Caco-2 (cell line): ENCODE measurements around the gene PRKACA. TPM values are rescaled to one million over a fixed set of nuclear protein-coding genes. Genes with fewer than 3 reads are reported as not detected.

ENCODE experiments used
- BruUV-seq: library from RNA; stranded (reverse); fragments of 400-500 nt; replicated peaks from 2 replicates; lab custom pipeline; 2021; lab: Mats Ljungman, UMichigan
- CTCF ChIA-PET: fragments of 300-600 bp; sonication (Branson Sonifier 250); formaldehyde crosslinking; loops from one replicate; lab custom pipeline; 2022; ENCODE audit warnings: antibody characterized with exemption; lab: Charles Lee
- POLR2A ChIA-PET: fragments of 300-600 bp; sonication (Branson Sonifier 250); formaldehyde crosslinking; loops from one replicate; lab custom pipeline; 2022; ENCODE audit warnings: antibody characterized with exemption; lab: Charles Lee
- DNase-seq, 2 experiments: peaks; one replicate each; pipeline versions ENCODE4 v3.0.0 to v3.0.0-alpha.2; 2020 to 2022
- H3K27me3 ChIP-seq: replicated peaks from 2 replicates; pipeline ENCODE4 v1.6.0; 2011; ENCODE audit warnings: low read length; ENCODE audit not compliant: control insufficient read depth, insufficient read depth
- H3K36me3 ChIP-seq: 2 replicates; pipeline ENCODE4 v1.5.1; 2011; ENCODE audit warnings: low read length; ENCODE audit not compliant: control insufficient read depth, insufficient read depth
- H3K4me1 ChIP-seq: fragments of 250-450 bp; sonication (Bioruptor Pico); 2 replicates; pipeline ENCODE4 v1.5.1; 2020; ENCODE audit warnings: mild to moderate bottlenecking
- H3K4me3 ChIP-seq: 2 replicates; pipeline ENCODE4 v1.5.1; 2011; ENCODE audit warnings: low read depth, mild to moderate bottlenecking, control low read depth, low read length
- H3K9me3 ChIP-seq: fragments of 250-450 bp; sonication (Bioruptor Pico); 2 replicates; pipeline ENCODE4 v1.5.1; 2020; ENCODE audit warnings: mild to moderate bottlenecking, moderate library complexity
- H3K27ac Mint-ChIP-seq: one replicate; pipeline ENCODE4 v1.8.0; 2022; ENCODE audit warnings: mixed read lengths; ENCODE audit not compliant: unreplicated experiment
- H3K27me3 Mint-ChIP-seq: one replicate; pipeline ENCODE4 v1.8.0; 2022; ENCODE audit warnings: mixed read lengths; ENCODE audit not compliant: insufficient read depth, unreplicated experiment
- H3K36me3 Mint-ChIP-seq: one replicate; pipeline ENCODE4 v1.8.0; 2022; ENCODE audit warnings: mild to moderate bottlenecking, mixed read lengths; ENCODE audit not compliant: insufficient read depth, unreplicated experiment
- H3K4me1 Mint-ChIP-seq: one replicate; pipeline ENCODE4 v1.8.0; 2022; ENCODE audit warnings: low read depth, mixed read lengths; ENCODE audit not compliant: unreplicated experiment
- H3K4me3 Mint-ChIP-seq: one replicate; pipeline ENCODE4 v1.8.0; 2022; ENCODE audit warnings: mild to moderate bottlenecking, moderate library complexity, mixed read lengths; ENCODE audit not compliant: unreplicated experiment
- H3K9me3 Mint-ChIP-seq: one replicate; pipeline ENCODE4 v1.8.0; 2022; ENCODE audit warnings: mixed read lengths; ENCODE audit not compliant: unreplicated experiment
- intact Hi-C: fragments of 100-400 bp; cut with micrococcal nuclease; formaldehyde crosslinking; loops from one replicate; pipeline ENCODE4 v1.10.0; 2022; ENCODE audit not compliant: unreplicated experiment
- total RNA-seq: library from RNA; stranded (reverse); gene quantifications from 2 replicates; pipeline ENCODE4 v1.2.3, GENCODE V29; 2022
- TF ChIP-seq, protein P1 (sequence below), 2 experiments: fragments of 200-600 bp in 1 of 2; IDR thresholded peaks; 1 replicate in 1 of 2; 2 replicates in 1 of 2; pipeline versions ENCODE4 v1.5.1 to v1.8.0; 2011 to 2022; ENCODE audit warnings: antibody characterized with exemption in 1 of 2, control low read depth in 1 of 2, inconsistent platforms in 1 of 2, low read depth in 1 of 2, low read length in 1 of 2, mild to moderate bottlenecking in 1 of 2, moderate library complexity in 1 of 2; ENCODE audit not compliant: insufficient read depth in 1 of 2, severe bottlenecking in 1 of 2, unreplicated experiment in 1 of 2

Gene PRKACA
- total RNA-seq, 1 experiment from 2014 or later: 51.9 TPM

DNA sequence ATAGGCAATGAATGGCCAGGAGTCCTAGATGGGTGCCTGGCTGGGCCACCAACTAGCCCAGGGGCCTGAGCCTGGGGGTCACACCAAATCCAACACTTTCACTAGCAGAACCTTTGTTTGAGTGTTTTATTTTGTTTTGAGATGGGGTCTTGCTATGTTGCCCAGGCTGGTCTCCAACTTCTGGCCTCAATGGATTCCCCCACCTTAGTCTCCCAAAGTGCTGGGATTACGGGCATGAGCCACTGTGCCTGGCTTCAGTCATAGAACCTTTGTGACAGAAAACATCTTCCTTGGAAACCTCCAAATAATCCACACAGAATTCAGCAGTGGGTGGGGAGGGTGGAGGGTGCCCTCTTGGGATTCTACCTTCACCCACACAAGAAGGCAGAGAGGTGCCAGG lies 6.1 kb downstream of the PRKACA start:
- H3K9me3 Mint-ChIP-seq: no peaks in the 10 kb centered on the region
- no peaks in the 10 kb centered on the region for H3K4me1 ChIP-seq

DNA sequence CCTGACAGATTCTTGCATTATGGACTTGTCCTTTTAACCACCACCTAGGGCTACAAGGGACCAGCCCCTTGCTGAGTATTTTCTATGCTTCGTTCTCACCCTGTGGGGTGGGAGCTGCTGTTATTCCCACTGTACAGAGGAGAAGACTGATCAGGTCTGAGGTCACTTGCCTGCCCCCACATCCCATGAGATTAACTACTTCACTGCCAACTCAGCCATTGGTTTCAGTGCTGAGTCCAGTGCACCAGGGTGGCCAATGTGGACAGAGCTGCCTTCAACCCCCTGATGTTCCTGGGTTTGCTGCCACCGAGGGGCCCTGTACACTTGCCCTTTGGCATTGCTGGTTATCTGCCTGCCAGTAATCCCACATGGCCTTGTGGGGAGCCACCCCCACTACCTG lies 6.9 kb downstream of the PRKACA start:
- Histone ChIP-seq H3K4me3 (no peak overlapping the region), H3K27me3 (no peaks in the 10 kb centered on the region), H3K4me1 (no peaks in the 10 kb centered on the region), H3K36me3 (no peaks in the 10 kb centered on the region), H3K9me3 (no peaks in the 10 kb centered on the region)
- no peak for DNase-seq
- no peaks in the 10 kb centered on the region for H3K36me3 Mint-ChIP-seq
- POLR2A ChIA-PET: interaction anchor here (0.6 kb wide), 1 partner anchor 30 kb away, joined by 4 read pairs; no protein-coding TSS in a partner anchor
- TF ChIP-seq, protein P1, sequence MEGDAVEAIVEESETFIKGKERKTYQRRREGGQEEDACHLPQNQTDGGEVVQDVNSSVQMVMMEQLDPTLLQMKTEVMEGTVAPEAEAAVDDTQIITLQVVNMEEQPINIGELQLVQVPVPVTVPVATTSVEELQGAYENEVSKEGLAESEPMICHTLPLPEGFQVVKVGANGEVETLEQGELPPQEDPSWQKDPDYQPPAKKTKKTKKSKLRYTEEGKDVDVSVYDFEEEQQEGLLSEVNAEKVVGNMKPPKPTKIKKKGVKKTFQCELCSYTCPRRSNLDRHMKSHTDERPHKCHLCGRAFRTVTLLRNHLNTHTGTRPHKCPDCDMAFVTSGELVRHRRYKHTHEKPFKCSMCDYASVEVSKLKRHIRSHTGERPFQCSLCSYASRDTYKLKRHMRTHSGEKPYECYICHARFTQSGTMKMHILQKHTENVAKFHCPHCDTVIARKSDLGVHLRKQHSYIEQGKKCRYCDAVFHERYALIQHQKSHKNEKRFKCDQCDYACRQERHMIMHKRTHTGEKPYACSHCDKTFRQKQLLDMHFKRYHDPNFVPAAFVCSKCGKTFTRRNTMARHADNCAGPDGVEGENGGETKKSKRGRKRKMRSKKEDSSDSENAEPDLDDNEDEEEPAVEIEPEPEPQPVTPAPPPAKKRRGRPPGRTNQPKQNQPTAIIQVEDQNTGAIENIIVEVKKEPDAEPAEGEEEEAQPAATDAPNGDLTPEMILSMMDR (IDR thresholded peaks at IDR 0.05; ENCODE audit: insufficient read depth in 1 of 2, low read depth in 1 of 2, low read length in 1 of 2, severe bottlenecking in 1 of 2, unreplicated experiment in 1 of 2): no peak
- intact Hi-C loops: no loop called here
- no TSS peak for BruUV-seq
- CTCF ChIA-PET: no interaction called here
- no peaks in the 10 kb centered on the region for H3K9me3 Mint-ChIP-seq
- H3K4me3 Mint-ChIP-seq: no peak overlapping the region
- no peaks in the 10 kb centered on the region for H3K27me3 Mint-ChIP-seq
- H3K4me1 Mint-ChIP-seq: no peaks in the 10 kb centered on the region
- no peak overlapping the region for H3K27ac Mint-ChIP-seq

More for the DNA sequence above, 6.1 kb downstream of the PRKACA start:
- ChIA-PET POLR2A (interaction anchor here (0.6 kb wide), 2 partner anchors 31 kb away, joined by 4 to 5 read pairs; no protein-coding TSS in a partner anchor), CTCF (no interaction called here)
- TF ChIP-seq, protein P1 (IDR thresholded peaks at IDR 0.05; ENCODE audit: insufficient read depth in 1 of 2, low read depth in 1 of 2, low read length in 1 of 2, severe bottlenecking in 1 of 2, unreplicated experiment in 1 of 2): no peak
- Mint-ChIP-seq H3K27ac (no peak overlapping the region), H3K36me3 (no peaks in the 10 kb centered on the region), H3K4me3 (no peak overlapping the region), H3K27me3 (no peaks in the 10 kb centered on the region), H3K4me1 (no peaks in the 10 kb centered on the region)
- DNase-seq: no peak
- no TSS peak for BruUV-seq
- no peaks in the 10 kb centered on the region for H3K36me3 ChIP-seq
- H3K27me3 ChIP-seq: no peaks in the 10 kb centered on the region
- intact Hi-C loops: no loop called here
- no peaks in the 10 kb centered on the region for H3K9me3 ChIP-seq
- no peak overlapping the region for H3K4me3 ChIP-seq

DNA sequence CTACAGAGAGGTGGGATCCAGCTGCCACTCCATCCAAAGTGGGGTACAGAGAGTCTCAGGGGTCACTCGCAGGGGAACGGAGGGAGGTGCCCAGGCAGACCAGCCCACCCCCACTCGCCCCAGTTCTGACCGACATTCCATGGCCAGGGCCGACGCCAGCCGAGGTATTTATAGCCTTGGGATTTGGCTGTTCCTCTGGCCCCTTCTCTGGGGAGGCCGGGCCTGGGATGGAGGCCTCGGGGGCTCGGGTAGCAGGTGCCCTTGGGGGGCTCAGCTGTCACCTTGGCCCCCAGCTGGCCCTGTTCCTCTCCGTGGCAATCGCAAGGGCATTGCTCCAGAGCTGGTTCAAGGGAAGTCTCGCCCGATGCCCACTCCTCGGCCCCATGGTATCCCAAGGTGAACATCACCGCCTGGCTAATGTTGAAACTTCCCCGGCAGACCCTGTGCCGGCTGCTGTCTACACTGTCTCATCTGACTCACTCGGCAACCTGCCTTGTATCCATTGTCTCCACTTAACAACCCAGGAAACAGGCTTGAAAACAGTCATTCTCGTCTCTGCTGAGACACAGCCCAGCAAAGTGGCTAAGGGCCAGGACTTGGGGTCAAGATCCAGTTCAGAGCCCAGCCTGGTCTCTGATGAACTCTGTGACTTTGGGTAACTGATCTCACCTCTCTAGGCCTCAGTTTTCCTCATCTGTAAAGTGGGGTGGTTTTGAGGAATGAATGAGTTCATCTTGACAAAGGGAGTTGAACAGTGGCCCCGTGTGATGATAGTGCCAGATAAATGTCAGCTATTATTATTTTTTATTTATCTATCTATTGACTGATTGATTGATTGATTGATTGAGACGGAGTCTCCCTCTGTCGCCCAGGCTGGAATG lies 9.7 kb downstream of the PRKACA start:
- H3K27ac Mint-ChIP-seq: no peak overlapping the region
- DNase-seq: no peak

More for the DNA sequence above, 9.7 kb downstream of the PRKACA start:
- no peaks in the 10 kb centered on the region for H3K4me1 Mint-ChIP-seq
- no peaks in the 10 kb centered on the region for H3K27me3 ChIP-seq
- no TSS peak for BruUV-seq
- intact Hi-C loops: no loop called here
- H3K4me3 Mint-ChIP-seq: no peak overlapping the region
- ChIA-PET CTCF (no interaction called here), POLR2A (no interaction called here)
- H3K9me3 Mint-ChIP-seq: no peaks in the 10 kb centered on the region
- H3K4me3 ChIP-seq: no peak overlapping the region
- no peaks in the 10 kb centered on the region for H3K36me3 Mint-ChIP-seq
- TF ChIP-seq, protein P1 (IDR thresholded peaks at IDR 0.05; ENCODE audit: insufficient read depth in 1 of 2, low read depth in 1 of 2, low read length in 1 of 2, severe bottlenecking in 1 of 2, unreplicated experiment in 1 of 2): no peak
- no peaks in the 10 kb centered on the region for H3K9me3 ChIP-seq
- no peaks in the 10 kb centered on the region for H3K4me1 ChIP-seq
- H3K36me3 ChIP-seq: no peaks in the 10 kb centered on the region
- no peaks in the 10 kb centered on the region for H3K27me3 Mint-ChIP-seq
